Skeletal muscle satellite cell (primary cell): Measurements from ENCODE around the gene SPINDOC.
A peak's percentile ranks its signal among the peaks of the same experiment; 100 is the strongest.
"Not testable (repeated sequence)": the region's sequence is repeated elsewhere in the genome, so short reads cannot be mapped to it uniquely, and the experiment has no call there.

ENCODE experiments used
- H3K27me3 ChIP-seq: 2 replicates; pipeline ENCODE4 v1.7.0; 2013; ENCODE audit warnings: low read length; ENCODE audit not compliant: control insufficient read depth, insufficient read depth
- H3K36me3 ChIP-seq: 2 replicates; pipeline ENCODE4 v1.7.0; 2013; ENCODE audit warnings: mild to moderate bottlenecking, control low read depth, low read length; ENCODE audit not compliant: insufficient read depth
- H3K4me1 ChIP-seq: 2 replicates; pipeline ENCODE4 v1.7.0; 2013; ENCODE audit warnings: low read length; ENCODE audit not compliant: control insufficient read depth, insufficient read depth
- H3K4me2 ChIP-seq: 2 replicates; pipeline ENCODE4 v1.7.0; 2013; ENCODE audit warnings: mild to moderate bottlenecking, low read length
- H3K4me3 ChIP-seq: 2 replicates; pipeline ENCODE4 v1.7.0; 2013; ENCODE audit warnings: low read length
- H3K9ac ChIP-seq: 2 replicates; pipeline ENCODE4 v1.7.0; 2013; ENCODE audit warnings: mild to moderate bottlenecking, low read depth, low read length, moderate library complexity
- H3K9me3 ChIP-seq: replicated peaks from 2 replicates; pipeline ENCODE4 v1.7.0; 2013; ENCODE audit warnings: mild to moderate bottlenecking, control low read depth, low read length

SPINDOC gene

GRCh38 chr11:63769042-63769713 is 44.1 kb upstream of the SPINDOC start:
- Histone ChIP-seq H3K27me3 (no peaks in the 10 kb centered on the region), H3K4me1 (peaks cover 18% of the 10 kb centered on the region), H3K4me2 (peak overlapping the region; percentile 94), H3K36me3 (peaks cover 6% of the 10 kb centered on the region), H3K9ac (peak overlapping the region; percentile 83), H3K9me3 (no peaks in the 10 kb centered on the region), H3K4me3 (peak overlapping the region; percentile 96)

- no peaks in the 10 kb centered on the region for H3K27me3 ChIP-seq
- peak overlapping the region; percentile 94 for H3K4me2 ChIP-seq
- peaks cover 18% of the 10 kb centered on the region for H3K4me1 ChIP-seq
- H3K4me3 ChIP-seq = peak overlapping the region; percentile 96
- no peaks in the 10 kb centered on the region for H3K9me3 ChIP-seq
- peak overlapping the region; percentile 83 for H3K9ac ChIP-seq
- H3K36me3 ChIP-seq = no peaks in the 10 kb centered on the region
Observed at GRCh38 chr11:63769714-63770455, 43.4 kb upstream of the SPINDOC start.

- H3K4me3 ChIP-seq = no peak overlapping the region
- no peaks in the 10 kb centered on the region for H3K27me3 ChIP-seq
- H3K9me3 ChIP-seq = no peaks in the 10 kb centered on the region
- H3K9ac ChIP-seq = no peak overlapping the region
- H3K4me2 ChIP-seq = no peak overlapping the region
- H3K36me3 ChIP-seq = no peaks in the 10 kb centered on the region
- H3K4me1 ChIP-seq = peaks cover 18% of the 10 kb centered on the region
Observed at GRCh38 chr11:63770763-63771162, 42.5 kb upstream of the SPINDOC start.

GRCh38 chr11:63771741-63772318 is 41.4 kb upstream of the SPINDOC start:
- not testable (repeated sequence) for H3K36me3 ChIP-seq, H3K9ac ChIP-seq, H3K4me2 ChIP-seq, H3K27me3 ChIP-seq, H3K9me3 ChIP-seq, H3K4me3 ChIP-seq
- peaks cover 11% of the 10 kb centered on the region for H3K4me1 ChIP-seq

- Histone ChIP-seq H3K27me3 (no peaks in the 10 kb centered on the region), H3K4me2 (no peak overlapping the region), H3K9ac (no peak overlapping the region), H3K9me3 (no peaks in the 10 kb centered on the region), H3K4me3 (no peak overlapping the region), H3K36me3 (no peaks in the 10 kb centered on the region), H3K4me1 (no peaks in the 10 kb centered on the region)
Observed at GRCh38 chr11:63775191-63775590, 38.1 kb upstream of the SPINDOC start.

- Histone ChIP-seq H3K9me3 (no peaks in the 10 kb centered on the region), H3K4me3 (no peak overlapping the region), H3K4me2 (no peak overlapping the region), H3K4me1 (no peaks in the 10 kb centered on the region), H3K9ac (no peak overlapping the region), H3K36me3 (no peaks in the 10 kb centered on the region), H3K27me3 (no peaks in the 10 kb centered on the region)
Observed at GRCh38 chr11:63779039-63779438, 34.2 kb upstream of the SPINDOC start.

GRCh38 chr11:63782749-63783148 is 30.5 kb upstream of the SPINDOC start:
- Histone ChIP-seq H3K9me3 (no peaks in the 10 kb centered on the region), H3K27me3 (no peaks in the 10 kb centered on the region), H3K4me2 (no peak overlapping the region), H3K4me1 (no peaks in the 10 kb centered on the region), H3K9ac (no peak overlapping the region), H3K36me3 (no peaks in the 10 kb centered on the region), H3K4me3 (no peak overlapping the region)

GRCh38 chr11:63783925-63784592 is 29.2 kb upstream of the SPINDOC start:
- no peaks in the 10 kb centered on the region for H3K36me3 ChIP-seq
- no peak overlapping the region for H3K9ac ChIP-seq
- no peaks in the 10 kb centered on the region for H3K27me3 ChIP-seq
- H3K4me1 ChIP-seq = no peaks in the 10 kb centered on the region
- no peak overlapping the region for H3K4me3 ChIP-seq
- H3K4me2 ChIP-seq = no peak overlapping the region
- no peaks in the 10 kb centered on the region for H3K9me3 ChIP-seq

GRCh38 chr11:63785823-63786222 is 27.4 kb upstream of the SPINDOC start:
- Histone ChIP-seq H3K4me2 (no peak overlapping the region), H3K36me3 (no peaks in the 10 kb centered on the region), H3K4me3 (no peak overlapping the region), H3K27me3 (no peaks in the 10 kb centered on the region), H3K9ac (no peak overlapping the region), H3K4me1 (no peaks in the 10 kb centered on the region), H3K9me3 (no peaks in the 10 kb centered on the region)

GRCh38 chr11:63791495-63792167 is 21.6 kb upstream of the SPINDOC start:
- Histone ChIP-seq H3K27me3 (no peaks in the 10 kb centered on the region), H3K4me2 (no peak overlapping the region), H3K9ac (no peak overlapping the region), H3K9me3 (no peaks in the 10 kb centered on the region), H3K4me3 (no peak overlapping the region), H3K4me1 (no peaks in the 10 kb centered on the region), H3K36me3 (no peaks in the 10 kb centered on the region)

GRCh38 chr11:63793161-63793560 is 20.1 kb upstream of the SPINDOC start:
- no peaks in the 10 kb centered on the region for H3K27me3 ChIP-seq
- no peak overlapping the region for H3K9ac ChIP-seq
- H3K36me3 ChIP-seq = no peaks in the 10 kb centered on the region
- H3K4me2 ChIP-seq = no peak overlapping the region
- H3K9me3 ChIP-seq = no peaks in the 10 kb centered on the region
- H3K4me3 ChIP-seq = no peak overlapping the region
- no peaks in the 10 kb centered on the region for H3K4me1 ChIP-seq
